Measurements from ENCODE around the gene LEPR. TPM values are rescaled to one million over a fixed set of nuclear protein-coding genes. Genes with fewer than 3 reads are reported as not detected.
"Not testable (repeated sequence)": the region's sequence is repeated elsewhere in the genome, so short reads cannot be mapped to it uniquely, and the experiment has no call there.

Gene LEPR
- total RNA-seq, 1 donor from 2014 or later, result 8.9 TPM

- Mint-ChIP-seq H3K4me1 (ENCODE audit: low read depth, unreplicated experiment) (peaks cover 7% of the 10 kb centered on the region), H3K27ac (ENCODE audit: unreplicated experiment) (peak overlapping the region; percentile 56), H3K4me3 (ENCODE audit: unreplicated experiment) (no peak overlapping the region), H3K36me3 (ENCODE audit: low read depth, unreplicated experiment) (peaks cover 3% of the 10 kb centered on the region), H3K9me3 (ENCODE audit: unreplicated experiment) (peaks cover 2% of the 10 kb centered on the region), H3K27me3 (ENCODE audit: low read depth, unreplicated experiment) (peaks cover 4% of the 10 kb centered on the region)
- Histone ChIP-seq H3K36me3 (ENCODE audit: insufficient read depth, low read length) (no peaks in the 10 kb centered on the region), H4K20me1 (ENCODE audit: insufficient read depth, low read length) (no peaks in the 10 kb centered on the region), H3K4me1 (ENCODE audit: insufficient read depth, low read length) (no peaks in the 10 kb centered on the region), H3K79me2 (ENCODE audit: insufficient read depth, low read length) (no peaks in the 10 kb centered on the region), H3K4me3 (ENCODE audit: insufficient read depth, low read depth, low read length) (no peak overlapping the region), H3K9ac (ENCODE audit: low read length) (no peak overlapping the region), H3K27me3 (ENCODE audit: insufficient read depth, low read length) (no peaks in the 10 kb centered on the region), H3K27ac (ENCODE audit: low read depth, low read length) (no peak overlapping the region), H3K4me2 (ENCODE audit: low read length) (no peak overlapping the region), H3K9me3 (ENCODE audit: insufficient read depth, low read depth, low read length) (no peaks in the 10 kb centered on the region), H2AFZ (ENCODE audit: low read depth, low read length) (peak overlapping the region; percentile 14)
- FAIRE-seq, result no peak
- no peak for DNase-seq (ENCODE audit: low read depth)
- no peak for TF ChIP-seq CTCF (IDR thresholded peaks at IDR 0.05; ENCODE audit: insufficient read depth, low read depth, low read length)
These were observed 47.9 kb upstream of the LEPR start for GRCh38 chr1:65372557-65372956.

GRCh38 chr1:65377496-65378246 is 42.8 kb upstream of the LEPR start:
- DNase-seq (ENCODE audit: low read depth) (no peak), FAIRE-seq (no peak)
- Histone ChIP-seq H3K27ac (ENCODE audit: low read depth, low read length) (no peak overlapping the region), H3K36me3 (ENCODE audit: insufficient read depth, low read length) (no peaks in the 10 kb centered on the region), H3K9me3 (ENCODE audit: insufficient read depth, low read depth, low read length) (no peaks in the 10 kb centered on the region), H3K9ac (ENCODE audit: low read length) (no peak overlapping the region), H3K4me2 (ENCODE audit: low read length) (no peak overlapping the region), H3K4me3 (ENCODE audit: insufficient read depth, low read depth, low read length) (no peak overlapping the region), H3K27me3 (ENCODE audit: insufficient read depth, low read length) (no peaks in the 10 kb centered on the region), H4K20me1 (ENCODE audit: insufficient read depth, low read length) (no peaks in the 10 kb centered on the region), H2AFZ (ENCODE audit: low read depth, low read length) (no peak overlapping the region), H3K79me2 (ENCODE audit: insufficient read depth, low read length) (no peaks in the 10 kb centered on the region), H3K4me1 (ENCODE audit: insufficient read depth, low read length) (no peaks in the 10 kb centered on the region)
- Mint-ChIP-seq H3K9me3 (ENCODE audit: unreplicated experiment) (no peaks in the 10 kb centered on the region), H3K36me3 (ENCODE audit: low read depth, unreplicated experiment) (peaks cover 2% of the 10 kb centered on the region), H3K4me1 (ENCODE audit: low read depth, unreplicated experiment) (peaks cover 2% of the 10 kb centered on the region), H3K27ac (ENCODE audit: unreplicated experiment) (no peak overlapping the region), H3K27me3 (ENCODE audit: low read depth, unreplicated experiment) (no peaks in the 10 kb centered on the region), H3K4me3 (ENCODE audit: unreplicated experiment) (no peak overlapping the region)
- TF ChIP-seq CTCF (IDR thresholded peaks at IDR 0.05; ENCODE audit: insufficient read depth, low read depth, low read length), result no peak
- no peak for TF ChIP-seq EZH2 (IDR thresholded peaks at IDR 0.05; ENCODE audit: insufficient read depth, low read length)

- Histone ChIP-seq H3K4me1 (ENCODE audit: insufficient read depth, low read length) (no peaks in the 10 kb centered on the region), H3K4me2 (ENCODE audit: low read length) (no peak overlapping the region), H3K9me3 (ENCODE audit: insufficient read depth, low read depth, low read length) (no peaks in the 10 kb centered on the region), H3K36me3 (ENCODE audit: insufficient read depth, low read length) (no peaks in the 10 kb centered on the region), H3K4me3 (ENCODE audit: insufficient read depth, low read depth, low read length) (no peak overlapping the region), H4K20me1 (ENCODE audit: insufficient read depth, low read length) (no peaks in the 10 kb centered on the region), H3K79me2 (ENCODE audit: insufficient read depth, low read length) (no peaks in the 10 kb centered on the region), H3K9ac (ENCODE audit: low read length) (no peak overlapping the region), H2AFZ (ENCODE audit: low read depth, low read length) (no peak overlapping the region), H3K27ac (ENCODE audit: low read depth, low read length) (no peak overlapping the region), H3K27me3 (ENCODE audit: insufficient read depth, low read length) (no peaks in the 10 kb centered on the region)
- TF ChIP-seq CTCF (IDR thresholded peaks at IDR 0.05; ENCODE audit: insufficient read depth, low read depth, low read length), result no peak
- no peak for TF ChIP-seq EZH2 (IDR thresholded peaks at IDR 0.05; ENCODE audit: insufficient read depth, low read length)
- DNase-seq (ENCODE audit: low read depth), result no peak
- Mint-ChIP-seq H3K4me1 (ENCODE audit: low read depth, unreplicated experiment) (peaks cover 2% of the 10 kb centered on the region), H3K36me3 (ENCODE audit: low read depth, unreplicated experiment) (peaks cover 2% of the 10 kb centered on the region), H3K27ac (ENCODE audit: unreplicated experiment) (no peak overlapping the region), H3K9me3 (ENCODE audit: unreplicated experiment) (no peaks in the 10 kb centered on the region), H3K4me3 (ENCODE audit: unreplicated experiment) (no peak overlapping the region), H3K27me3 (ENCODE audit: low read depth, unreplicated experiment) (no peaks in the 10 kb centered on the region)
- no peak for FAIRE-seq
These were observed 42.1 kb upstream of the LEPR start for GRCh38 chr1:65378247-65378946.

GRCh38 chr1:65384426-65384825 is 36.0 kb upstream of the LEPR start:
- H3K4me3 Mint-ChIP-seq (ENCODE audit: unreplicated experiment); H3K9me3 Mint-ChIP-seq (ENCODE audit: unreplicated experiment); H3K27ac Mint-ChIP-seq (ENCODE audit: unreplicated experiment); H3K9ac ChIP-seq (ENCODE audit: low read length); H3K27me3 Mint-ChIP-seq (ENCODE audit: low read depth, unreplicated experiment); H3K27ac ChIP-seq (ENCODE audit: low read depth, low read length); H3K4me2 ChIP-seq (ENCODE audit: low read length); DNase-seq (ENCODE audit: low read depth); H4K20me1 ChIP-seq (ENCODE audit: insufficient read depth, low read length); H3K79me2 ChIP-seq (ENCODE audit: insufficient read depth, low read length); H3K4me1 ChIP-seq (ENCODE audit: insufficient read depth, low read length); H3K4me3 ChIP-seq (ENCODE audit: insufficient read depth, low read depth, low read length); H2AFZ ChIP-seq (ENCODE audit: low read depth, low read length); FAIRE-seq; H3K9me3 ChIP-seq (ENCODE audit: insufficient read depth, low read depth, low read length); H3K27me3 ChIP-seq (ENCODE audit: insufficient read depth, low read length); H3K36me3 ChIP-seq (ENCODE audit: insufficient read depth, low read length); H3K4me1 Mint-ChIP-seq (ENCODE audit: low read depth, unreplicated experiment): not testable (repeated sequence)
- peaks cover 11% of the 10 kb centered on the region for H3K36me3 Mint-ChIP-seq (ENCODE audit: low read depth, unreplicated experiment)

Data from astrocyte (in vitro differentiated cells and primary cell).